Stimulated activated naive CD8-positive, alpha-beta T cell treated with anti-CD3 and anti-CD28 coated beads, Interleukin-15, Interleukin-2, amounts not matched to agents 100 U/mL and 50 U/mL, for 24 hours (primary cell): Measurements from ENCODE around the gene EDC3.

Source experiments
- ATAC-seq: fragments of 150-1000 bp; cut with Tn5 transposase; one replicate; pipeline ENCODE4 v1.10.0; 2021
- DNase-seq: peaks from one replicate; pipeline ENCODE4 v3.0.0; 2021

EDC3 gene

DNA sequence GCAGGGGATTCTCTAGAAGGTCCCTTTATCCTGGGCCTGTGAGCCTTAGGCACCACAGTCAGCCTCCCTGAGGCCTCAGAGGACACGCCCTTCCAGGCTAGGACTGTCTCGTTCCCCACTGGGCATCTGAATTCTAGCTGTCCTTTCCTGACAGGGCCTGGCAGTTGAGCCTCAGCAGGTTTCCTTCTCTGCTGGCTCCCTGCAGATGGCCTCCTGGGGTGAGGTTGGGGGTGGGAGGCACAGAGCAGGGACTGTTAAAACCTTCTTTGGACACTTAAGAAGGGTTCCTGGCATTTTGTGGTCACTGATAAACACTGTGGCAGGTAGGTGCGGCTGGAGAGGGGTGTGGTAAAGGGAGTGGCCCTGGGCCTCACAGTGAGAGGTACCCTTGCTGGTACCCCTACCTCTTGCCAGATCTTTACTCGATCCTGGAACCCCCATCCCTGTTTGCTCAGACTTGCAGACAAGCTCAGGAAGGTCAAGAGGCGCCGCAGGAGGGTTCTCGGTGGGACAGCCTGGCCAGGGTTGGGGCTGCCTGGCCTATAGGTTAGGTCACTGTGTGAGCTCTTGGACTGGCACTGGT is 71.7 kb downstream of the EDC3 start:
- ATAC-seq (no peak), DNase-seq (no peak)

DNA sequence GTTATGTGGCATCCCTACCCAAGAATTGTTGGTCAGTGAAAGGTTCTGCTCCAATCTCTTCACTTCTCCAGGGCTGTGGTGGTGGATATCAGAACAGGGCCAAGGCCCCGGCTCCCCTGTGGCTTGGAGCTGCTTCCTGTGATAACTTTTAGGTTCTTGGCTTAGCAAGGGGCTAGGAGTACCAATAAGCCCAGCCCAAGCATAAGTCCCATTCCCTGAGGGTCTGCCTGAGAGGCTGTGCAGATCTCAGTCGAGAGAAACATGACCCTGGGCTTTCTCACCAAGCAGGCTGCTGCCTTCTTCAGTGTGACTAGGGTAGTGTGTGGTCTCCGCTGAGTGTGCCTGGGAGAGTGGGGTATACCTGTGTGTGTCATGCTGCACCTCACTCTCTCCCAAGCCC is 73.1 kb downstream of the EDC3 start:
- ATAC-seq (no peak), DNase-seq (no peak)

DNA sequence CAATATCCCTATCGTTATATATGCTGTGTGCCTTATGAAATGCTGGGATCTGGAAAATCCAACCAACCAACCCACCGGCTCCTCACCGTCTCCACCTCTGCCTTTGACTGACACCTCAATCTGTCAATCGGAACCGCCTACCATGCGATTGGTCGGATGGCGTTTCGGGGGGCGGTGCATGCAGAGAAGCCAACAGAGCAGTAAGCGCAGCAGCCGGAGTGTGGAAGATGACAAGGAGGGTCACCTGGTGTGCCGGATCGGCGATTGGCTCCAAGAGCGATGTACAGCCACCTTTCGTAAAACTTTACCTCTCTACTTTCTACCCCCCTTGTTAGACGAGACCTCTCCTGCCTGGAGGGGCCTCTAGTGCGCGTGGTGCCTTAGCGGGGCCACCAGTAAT is 73.9 kb downstream of the EDC3 start:
- DNase-seq, result no peak
- no peak for ATAC-seq

DNA sequence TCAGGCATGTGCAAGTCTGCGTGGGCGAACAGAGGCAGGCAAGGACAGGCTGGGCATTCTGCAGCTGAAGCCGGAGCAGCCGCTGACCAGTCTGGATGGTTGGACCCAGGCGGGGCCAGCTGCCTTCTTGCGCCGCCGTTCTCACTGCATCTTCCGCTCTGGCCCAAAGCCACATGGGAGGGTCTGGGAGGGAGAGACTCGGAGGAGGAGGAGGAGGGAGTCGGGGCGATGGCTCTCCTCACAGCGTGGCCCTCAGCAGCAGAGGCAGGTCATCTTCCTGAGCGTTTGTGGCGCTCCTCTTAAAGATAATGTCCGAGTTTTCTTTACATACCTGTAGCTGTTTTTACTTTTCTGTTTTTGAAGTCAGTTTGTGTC is 74.3 kb downstream of the EDC3 start:
- DNase-seq (no peak), ATAC-seq (no peak)

DNA sequence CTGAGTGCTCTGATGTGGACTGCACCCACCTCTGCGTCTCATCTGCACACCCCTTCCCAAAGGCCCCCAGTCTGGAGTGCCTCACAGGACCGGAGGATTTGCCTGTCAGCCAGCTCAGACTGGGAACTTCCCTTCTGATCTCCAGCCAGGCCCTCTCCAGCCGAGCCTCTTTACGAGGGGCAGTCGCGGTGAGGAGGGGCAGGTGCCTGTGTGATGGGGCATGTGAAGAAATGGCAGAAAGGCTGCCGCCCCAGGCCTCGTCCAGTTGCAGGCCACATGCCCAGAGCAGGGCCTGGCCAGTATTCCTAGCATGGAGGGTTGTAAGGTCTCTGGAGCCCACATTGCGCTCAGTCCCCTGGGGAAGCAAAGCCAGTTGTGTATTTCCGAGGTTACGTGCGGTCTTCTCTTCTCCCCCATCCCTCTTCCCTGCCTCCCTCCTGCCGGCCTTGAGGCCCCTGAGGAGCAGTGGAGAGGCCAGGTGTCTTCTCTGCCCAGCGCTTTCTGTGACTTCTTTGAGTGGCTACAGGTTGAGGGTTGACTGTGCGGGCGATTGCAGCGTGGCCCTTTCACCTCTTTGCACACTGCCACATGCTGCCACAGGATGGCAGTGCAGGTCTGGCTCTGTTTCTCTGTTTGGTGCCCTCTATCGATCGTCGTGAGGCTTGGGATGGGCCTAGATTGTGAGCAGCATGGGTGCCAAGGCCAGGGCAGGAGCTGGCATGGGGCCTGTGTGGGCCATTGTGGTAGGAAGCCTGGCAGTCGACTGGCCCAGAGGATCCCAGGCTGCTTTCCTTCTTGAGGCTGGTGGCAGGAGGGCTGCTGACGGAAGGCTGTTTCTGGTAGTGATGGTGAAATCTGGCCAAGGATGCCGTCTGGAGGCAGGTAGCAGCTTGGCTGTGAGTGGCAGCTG is 74.9 kb downstream of the EDC3 start:
- ATAC-seq, result peak; percentile 89

DNA sequence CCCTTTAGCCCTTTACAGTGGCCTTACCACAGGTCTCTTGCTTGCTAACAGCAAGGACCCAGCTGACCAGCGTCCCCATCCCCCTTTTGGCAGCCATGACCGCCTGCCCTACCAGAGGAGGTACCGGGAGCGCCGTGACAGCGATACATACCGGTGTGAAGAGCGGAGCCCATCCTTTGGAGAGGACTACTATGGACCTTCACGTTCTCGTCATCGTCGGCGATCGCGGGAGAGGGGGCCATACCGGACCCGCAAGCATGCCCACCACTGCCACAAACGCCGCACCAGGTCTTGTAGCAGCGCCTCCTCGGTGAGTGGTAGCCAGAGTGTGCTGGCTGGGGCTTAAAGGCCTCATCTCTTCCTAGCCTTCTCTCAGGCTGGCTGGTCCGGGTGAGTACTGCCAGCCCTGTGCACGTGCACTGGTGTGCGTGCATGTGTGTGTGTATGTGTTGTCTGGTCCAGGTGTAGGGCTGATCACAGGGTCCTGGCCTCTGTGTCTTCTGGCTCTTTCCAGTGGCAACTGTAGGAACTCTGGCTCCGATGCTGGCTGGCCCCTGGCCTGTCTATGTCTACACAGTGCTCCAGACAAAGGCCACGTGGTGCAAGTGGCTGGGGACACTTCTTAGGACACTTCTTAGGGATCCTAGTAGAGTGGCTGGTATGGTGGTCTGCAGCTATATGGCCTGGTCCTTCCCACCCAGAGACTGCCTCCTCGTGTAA is 75.7 kb downstream of the EDC3 start:
- DNase-seq (no peak), ATAC-seq (no peak)

More for the DNA sequence above, 74.9 kb downstream of the EDC3 start:
- peak; percentile 79 for DNase-seq

DNA sequence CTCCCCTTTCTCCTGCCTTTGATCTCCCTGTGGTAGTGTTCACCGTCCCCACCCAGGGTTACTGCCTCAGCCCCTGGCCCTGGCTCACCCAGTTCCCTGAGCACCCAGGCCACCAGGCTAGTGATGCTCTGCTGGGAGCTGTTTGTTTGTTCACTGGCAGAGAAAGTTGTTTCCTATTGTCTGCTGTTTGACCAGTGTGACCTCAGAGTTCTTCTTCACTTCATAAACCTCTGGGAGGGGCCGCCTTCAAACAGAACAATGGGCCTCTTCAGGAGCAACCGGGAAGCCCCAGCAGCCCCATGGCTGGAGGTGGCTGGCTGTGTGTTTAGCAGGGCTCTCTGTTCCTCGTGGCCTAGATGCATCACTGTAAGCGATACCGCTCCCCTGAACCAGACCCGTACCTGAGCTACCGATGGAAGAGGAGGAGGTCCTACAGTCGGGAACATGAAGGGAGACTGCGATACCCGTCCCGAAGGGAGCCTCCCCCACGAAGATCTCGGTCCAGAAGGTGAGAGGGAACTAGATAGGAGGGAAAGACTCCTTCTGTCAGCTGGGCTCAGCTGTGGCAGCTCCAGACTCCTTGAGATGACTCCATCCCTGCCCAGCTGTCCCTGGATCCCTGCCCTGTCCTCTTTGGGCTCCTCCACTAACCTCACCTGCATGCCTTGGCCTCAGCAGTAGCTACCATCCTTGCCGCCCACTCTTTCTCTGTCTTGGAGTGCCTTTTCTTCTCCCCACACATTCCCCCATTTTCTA is 76.8 kb downstream of the EDC3 start:
- ATAC-seq (no peak), DNase-seq (no peak)

DNA sequence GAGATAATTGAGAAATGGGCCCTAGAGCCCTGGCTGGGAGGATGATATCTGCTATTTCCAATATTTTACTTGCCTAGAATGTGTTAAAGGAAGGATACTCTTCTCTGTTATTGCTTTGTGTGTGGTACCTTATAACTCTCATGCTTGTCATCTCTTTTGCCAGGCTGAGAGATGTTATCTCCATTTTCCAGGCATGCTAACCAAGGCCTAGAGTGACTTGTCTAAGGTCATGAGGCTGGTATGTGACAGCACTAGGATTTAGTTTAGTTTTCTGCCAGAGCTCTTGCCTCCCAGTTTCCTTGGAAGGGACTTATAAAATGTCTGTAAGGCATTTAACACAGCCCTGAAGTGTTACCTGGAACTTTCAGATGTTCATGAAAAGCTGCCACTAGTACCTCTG is 78.8 kb downstream of the EDC3 start:
- ATAC-seq (no peak), DNase-seq (no peak)

DNA sequence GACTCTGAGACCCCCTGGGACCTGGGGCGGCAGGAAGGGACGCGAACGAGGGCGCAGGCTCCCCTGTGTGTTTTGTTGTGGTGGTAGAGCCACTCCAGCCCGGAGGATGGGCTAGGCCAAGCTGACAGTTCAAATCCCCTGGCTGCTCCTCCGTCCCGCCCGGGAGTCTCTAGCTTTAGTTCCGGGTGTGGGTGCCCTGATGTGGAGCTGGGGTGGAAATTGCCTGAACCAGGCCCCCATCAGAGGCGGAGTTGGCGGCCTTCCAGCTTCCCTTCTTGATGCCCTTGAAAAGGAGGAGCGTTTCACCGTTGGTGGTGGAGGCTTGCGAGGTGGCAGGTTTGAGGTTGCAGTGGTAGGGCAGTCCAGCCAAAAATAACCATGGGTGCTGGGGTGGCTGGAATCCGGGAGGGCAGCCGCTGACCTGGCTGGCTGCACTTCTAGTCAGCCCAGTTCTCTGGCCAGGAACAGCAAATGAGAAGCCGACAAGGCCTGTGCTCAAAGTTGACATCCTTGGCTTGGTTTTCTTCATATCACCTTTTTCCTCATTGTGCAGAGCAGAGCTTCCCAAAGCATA is 79.4 kb downstream of the EDC3 start:
- DNase-seq (peak; percentile 73), ATAC-seq (no peak)

DNA sequence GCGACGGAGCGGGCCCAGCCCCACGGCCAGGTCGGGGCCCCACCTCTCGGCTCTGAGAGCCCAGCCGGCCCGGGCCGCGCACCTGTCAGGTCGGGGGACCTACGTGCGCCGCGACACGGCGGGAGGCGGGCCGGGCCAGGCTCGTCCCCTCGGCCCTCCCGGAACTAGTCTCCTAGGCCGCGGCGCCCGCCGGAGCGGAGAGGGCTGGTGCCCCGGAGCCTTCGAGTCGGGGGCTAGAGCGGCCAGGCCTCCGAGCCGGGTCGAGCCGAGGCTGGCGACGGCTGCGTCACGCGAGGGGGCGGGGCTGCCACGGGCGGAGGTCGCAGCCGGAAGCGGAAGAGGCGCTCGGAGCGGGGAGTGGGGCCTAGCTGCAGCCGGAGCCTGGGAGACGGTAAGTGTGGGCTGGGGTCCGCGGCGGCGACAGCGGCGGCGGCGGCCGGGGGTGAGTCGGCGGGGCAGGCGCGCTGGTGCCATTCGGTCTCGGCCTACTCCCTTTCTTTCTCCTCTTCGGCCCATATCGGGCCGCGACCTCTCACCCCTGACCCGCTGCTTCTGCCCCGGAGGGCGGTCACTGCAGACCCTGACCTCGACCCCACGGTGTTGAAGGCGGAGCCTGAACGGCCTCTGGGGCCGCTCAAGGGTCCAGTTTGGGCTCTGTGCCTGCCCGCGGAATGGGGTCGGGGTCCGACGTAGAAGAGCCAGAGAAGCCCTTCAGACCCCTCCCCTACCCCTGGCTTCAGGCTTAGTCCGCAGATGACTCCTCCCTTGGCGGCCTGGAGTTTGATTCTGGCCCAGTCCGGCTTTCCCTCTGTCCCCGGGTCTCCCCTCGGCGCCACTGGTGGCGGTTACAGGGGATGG is 80.1 kb downstream of the EDC3 start, which contains the start of gene CLK3:
CLK3 (plus strand) TSS at position 329 of the 858 bp plus-strand sequence. CDS start 3,361 bp downstream, outside the sequence.
- DNase-seq (peak; percentile 99), ATAC-seq (peak; percentile 92)

DNA sequence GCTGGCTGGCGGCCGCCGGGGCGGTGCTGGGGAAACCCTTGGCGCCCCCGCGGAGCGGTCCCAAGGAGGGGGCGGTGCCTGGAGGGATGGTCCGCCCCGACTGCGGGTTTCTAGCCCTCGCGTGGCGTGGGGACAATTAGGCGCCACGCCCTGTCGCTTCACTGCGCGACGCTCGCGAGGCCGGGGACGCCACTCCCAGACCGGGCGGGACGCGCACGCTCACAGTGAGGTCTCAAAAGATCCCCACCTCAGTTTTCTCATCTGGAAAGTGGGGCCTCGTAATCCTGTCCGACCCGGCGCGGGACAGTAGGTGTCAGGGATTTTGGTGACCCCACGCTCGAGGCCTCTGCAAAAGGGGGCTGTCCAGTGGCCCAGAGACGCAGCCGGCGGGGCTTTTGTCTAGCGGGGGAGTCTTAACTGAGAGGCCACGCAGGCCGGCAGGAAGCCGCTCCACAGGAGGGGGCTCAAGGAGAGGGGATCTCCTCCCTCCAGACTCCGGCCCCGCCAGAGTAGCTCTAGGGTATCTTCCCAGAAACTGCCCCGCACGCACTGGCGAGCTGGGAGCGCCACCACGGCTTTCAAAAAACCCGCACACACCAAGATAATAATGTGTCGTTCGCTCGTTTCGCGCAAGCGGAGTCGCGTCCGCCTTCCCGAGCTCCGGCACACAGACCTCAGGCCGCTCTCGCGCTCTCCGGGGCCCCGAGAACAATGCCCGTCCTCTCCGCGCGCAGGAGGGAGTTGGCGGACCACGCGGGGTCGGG is 80.9 kb downstream of the EDC3 start:
- DNase-seq (peak; percentile 93), ATAC-seq (peak; percentile 66)

DNA sequence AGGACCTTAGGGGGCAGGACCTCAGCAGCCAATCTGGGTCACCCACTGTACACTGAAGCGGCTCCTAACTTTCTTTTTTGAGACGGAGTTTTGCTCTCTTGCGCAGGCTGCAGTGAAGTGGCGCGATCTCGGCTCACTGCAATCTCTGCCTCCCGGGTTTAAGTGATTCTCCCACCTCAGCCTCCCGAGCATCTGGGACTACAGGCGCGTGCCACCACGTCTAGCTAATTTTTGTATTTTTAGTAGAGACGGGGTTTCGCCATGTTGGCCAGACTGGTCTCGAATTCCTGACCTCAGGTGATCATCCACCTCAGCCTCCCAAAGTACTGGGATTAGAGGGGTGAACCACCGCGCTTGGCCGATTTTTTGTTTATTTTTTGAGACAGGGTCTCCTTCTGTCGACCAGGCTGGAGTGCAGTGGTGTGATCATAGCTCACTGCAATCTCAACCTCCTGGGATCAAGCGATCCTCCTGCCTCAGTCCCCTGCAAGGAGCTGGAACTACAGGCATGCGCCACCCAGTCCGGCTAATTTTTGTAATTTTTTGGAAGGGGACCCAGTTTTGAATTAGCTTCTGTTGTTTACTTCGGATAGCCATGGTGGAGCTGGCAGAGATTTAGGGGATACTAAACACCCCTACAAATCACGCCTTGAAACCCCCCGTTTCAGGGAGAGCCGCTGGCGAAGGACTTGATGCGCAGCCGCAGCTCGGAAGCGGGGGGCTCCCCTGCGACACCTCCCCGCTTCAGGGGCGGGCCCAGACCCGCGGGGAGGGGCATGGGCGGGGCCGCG is 81.7 kb downstream of the EDC3 start:
- no peak for DNase-seq

DNA sequence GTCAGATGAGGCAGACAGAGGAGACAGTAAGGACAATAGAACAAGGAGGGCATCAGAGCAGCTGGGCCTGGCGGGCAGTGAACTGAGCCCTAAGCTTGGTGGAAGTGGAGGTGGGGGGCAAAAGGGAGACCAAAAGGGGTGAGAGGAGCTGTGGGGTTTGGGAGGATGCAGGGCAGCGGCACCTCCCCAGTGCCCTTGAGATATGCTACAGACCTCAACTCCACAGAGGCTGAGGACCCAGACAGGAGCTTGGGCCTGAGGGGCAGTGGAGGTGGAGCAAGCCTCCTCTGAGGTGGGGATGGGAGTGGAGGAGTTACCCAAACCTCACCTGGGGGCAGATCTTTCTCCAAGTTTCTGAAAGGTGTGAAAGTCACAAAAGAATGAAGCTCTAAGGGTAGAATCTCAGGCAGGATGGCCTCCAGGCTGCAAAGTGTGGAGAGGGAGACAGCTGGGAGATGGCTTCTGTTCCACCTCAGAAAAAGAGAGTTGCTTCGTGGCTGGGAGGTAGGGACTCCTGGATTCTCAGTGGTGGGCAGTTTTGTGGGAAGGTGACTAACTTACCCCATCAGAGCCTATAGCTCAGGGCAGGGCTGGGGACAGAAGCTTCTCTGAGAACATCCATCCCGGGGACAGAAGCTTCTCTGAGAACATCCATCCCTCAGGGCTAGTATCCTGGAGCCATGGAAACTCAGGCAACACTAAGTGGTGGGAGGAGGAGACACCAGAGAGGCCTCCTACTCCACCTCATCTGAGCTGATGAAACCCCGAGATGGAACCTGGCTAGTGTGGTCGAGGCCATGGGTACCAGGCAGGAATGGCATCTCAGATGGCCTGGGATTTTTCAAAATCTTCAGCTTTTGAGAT is 82.5 kb downstream of the EDC3 start:
- ATAC-seq (no peak), DNase-seq (no peak)

More for the DNA sequence above, 81.7 kb downstream of the EDC3 start:
- ATAC-seq, result no peak

DNA sequence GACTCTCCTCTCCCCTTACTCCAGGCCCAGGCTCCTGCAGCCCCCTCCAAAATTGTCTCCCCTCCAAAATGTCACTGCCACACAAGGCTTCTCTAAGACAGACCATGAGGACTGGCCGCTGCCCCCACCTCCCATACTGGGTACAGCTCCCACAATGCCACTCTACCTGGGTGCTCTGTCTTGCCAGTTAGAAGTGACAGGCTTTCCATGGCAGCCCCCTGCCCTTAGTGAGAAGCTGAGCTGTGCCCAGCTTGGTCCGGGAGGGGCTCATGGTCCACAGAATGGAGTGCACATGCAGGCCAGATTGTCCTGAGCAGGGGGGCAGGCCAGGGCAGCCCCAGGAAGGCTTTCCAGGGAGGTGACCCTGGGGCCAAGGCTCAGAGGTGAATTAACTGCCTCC is 83.1 kb downstream of the EDC3 start:
- DNase-seq, result no peak
- ATAC-seq, result no peak

DNA sequence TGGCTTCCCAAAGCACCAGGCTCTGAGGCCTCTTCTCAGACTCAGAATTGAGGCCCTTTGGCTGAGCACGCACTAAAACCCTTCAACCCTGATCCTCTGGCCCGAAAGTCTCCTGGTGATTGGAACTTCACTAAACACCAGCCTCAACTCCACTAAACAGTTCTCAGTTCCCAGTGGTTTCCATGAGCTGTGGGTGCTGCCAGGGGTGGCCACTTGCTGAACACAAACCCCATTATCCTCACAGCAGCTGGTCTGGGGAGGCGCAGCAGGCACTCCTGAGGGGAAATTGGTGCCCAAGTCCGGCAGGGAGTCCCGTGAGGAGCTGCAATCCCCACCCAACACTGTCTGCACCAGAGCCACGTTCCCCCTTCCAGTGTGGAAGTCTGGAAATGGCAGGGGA is 84.0 kb downstream of the EDC3 start:
- ATAC-seq (no peak), DNase-seq (no peak)

DNA sequence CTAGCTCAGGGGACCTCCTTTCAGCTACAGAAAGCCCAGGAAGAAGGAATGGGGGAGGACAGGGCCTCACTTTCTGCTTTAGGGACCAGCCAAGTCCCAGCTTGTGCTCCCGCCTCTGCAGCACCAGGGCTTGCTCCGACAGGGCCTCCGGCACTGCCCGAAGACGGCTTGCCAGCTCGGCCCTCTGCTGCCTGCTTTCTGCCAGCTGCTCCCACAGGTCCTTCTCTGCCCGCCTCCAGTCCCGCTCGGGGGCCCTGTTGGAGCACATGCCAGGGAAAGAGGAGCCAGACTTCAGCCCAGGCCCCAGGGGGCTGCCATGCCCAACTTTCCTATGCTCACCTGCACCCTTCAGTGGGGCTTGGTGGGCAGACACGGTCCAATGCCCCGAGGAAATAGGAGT is 84.5 kb downstream of the EDC3 start:
- DNase-seq (no peak), ATAC-seq (no peak)

DNA sequence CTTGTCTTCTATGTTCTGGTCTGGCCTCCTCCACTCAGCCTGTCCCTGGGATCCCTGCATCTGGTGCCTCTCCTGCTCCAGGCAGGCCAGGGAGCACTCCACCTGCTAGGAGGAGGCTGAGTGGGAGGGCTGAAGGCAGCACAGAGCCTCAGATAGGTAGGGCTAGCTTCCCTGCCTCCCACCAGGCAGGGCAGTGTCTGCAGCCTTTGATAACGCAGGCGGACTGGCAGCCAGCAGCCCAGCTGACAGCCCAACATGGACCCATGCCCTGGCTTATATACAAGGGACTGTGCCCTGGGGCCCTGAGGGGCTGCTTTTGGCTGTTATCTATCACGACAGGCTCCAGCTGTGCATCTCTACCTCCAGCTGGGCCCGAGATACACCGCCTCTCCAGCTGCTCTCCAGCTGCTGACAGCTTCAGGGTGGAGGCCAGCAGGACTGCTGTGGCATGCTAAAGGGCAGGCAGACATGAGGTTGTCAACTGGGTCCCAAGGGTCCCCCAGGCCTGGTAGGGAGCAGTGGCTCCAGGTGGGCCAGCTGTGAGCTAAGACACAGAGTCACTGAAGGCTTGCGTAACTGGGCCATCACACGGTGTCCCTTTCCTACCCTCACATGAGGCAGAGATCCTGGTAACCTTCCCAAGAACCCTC is 85.4 kb downstream of the EDC3 start:
- no peak for ATAC-seq

DNA sequence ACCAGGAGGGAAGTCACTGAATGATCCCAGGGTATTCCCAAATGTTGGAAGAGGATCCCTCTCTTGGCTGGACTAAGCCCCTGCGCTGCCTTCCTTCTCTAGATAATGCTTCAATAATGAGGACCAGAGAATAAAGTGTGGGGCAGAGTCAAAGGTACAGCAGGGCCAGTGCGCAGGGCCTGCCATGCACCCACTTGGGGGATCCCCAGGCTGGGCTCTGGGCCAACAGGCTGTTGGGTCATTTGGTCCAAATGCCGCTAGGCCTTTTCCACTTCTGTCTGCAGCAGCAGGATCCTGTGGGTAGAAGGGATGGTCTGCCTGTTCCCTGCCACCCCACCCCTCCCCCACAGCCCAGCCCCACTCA is 85.9 kb downstream of the EDC3 start:
- no peak for DNase-seq
- ATAC-seq, result no peak

More for the DNA sequence above, 85.4 kb downstream of the EDC3 start:
- no peak for DNase-seq
